Stimulated activated CD8-positive, alpha-beta memory T cell treated with anti-CD3 and anti-CD28 coated beads, Interleukin-4, amount 100 ng/mL, for 4 hours (primary cell): ENCODE measurements around the gene PPP1R14C.

ENCODE experiments used
- DNase-seq, 2 donors: peaks; one replicate each; pipeline ENCODE4 v3.0.0-alpha.2; 2020; ENCODE audit warnings: low read depth in 2 of 2, low spot score in 1 of 2

PPP1R14C gene

GRCh38 chr6:150245148-150245935, 102.5 kb downstream of the PPP1R14C start:
- no peak for DNase-seq

GRCh38 chr6:150247803-150248202, 105.0 kb downstream of the PPP1R14C start:
- DNase-seq: no peak

GRCh38 chr6:150248300-150248699, 105.5 kb downstream of the PPP1R14C start:
- DNase-seq: no peak

GRCh38 chr6:150249261-150249660, 106.4 kb downstream of the PPP1R14C start:
- DNase-seq: no peak

GRCh38 chr6:150250826-150251225, 108.0 kb downstream of the PPP1R14C start:
- DNase-seq: no peak

- DNase-seq: no peak
Measured at GRCh38 chr6:150251566-150252186, 108.8 kb downstream of the PPP1R14C start.

GRCh38 chr6:150252714-150253444, 110.0 kb downstream of the PPP1R14C start:
- no peak for DNase-seq

- DNase-seq: no peak
Measured at GRCh38 chr6:150253489-150253888, 110.6 kb downstream of the PPP1R14C start.

- DNase-seq: no peak
Measured at GRCh38 chr6:150254770-150255169, 111.9 kb downstream of the PPP1R14C start.

- no peak for DNase-seq
Measured at GRCh38 chr6:150255840-150256239, 113.0 kb downstream of the PPP1R14C start.

DNA sequence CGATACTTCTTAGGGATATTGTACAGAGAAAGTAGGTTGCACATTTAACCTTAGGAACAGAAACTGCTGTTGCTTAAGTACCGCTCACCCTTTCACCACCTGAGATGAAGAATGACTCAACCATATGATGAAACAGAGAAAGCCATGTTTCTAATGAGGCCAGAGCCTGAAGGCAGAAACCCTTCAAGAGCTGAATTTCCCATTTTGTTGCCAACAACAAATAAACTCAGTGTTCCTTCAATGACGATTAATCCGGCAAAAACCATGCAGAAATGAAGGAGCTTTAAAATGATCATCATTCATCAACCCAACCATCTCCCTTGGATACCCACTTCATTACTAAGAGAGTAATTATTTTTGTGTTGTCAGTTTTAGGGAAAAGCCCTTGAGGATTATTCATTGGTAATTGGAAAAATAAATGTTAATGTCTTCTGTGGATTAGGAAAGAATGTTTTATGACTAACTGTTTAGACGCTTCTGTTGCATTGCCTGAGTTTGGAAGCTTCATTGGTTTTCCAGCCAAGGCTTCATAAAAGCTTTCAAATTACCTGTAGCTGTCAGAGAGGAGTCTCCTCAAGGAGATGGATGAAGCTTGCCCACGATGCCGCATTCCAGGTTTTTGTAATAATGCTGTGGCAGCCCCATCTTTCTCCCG, 113.9 kb downstream of the PPP1R14C start:
- DNase-seq: no peak

GRCh38 chr6:150258381-150258780, 115.5 kb downstream of the PPP1R14C start:
- DNase-seq: no peak

- no peak for DNase-seq
Measured at GRCh38 chr6:150260931-150261330, 118.1 kb downstream of the PPP1R14C start.

DNA sequence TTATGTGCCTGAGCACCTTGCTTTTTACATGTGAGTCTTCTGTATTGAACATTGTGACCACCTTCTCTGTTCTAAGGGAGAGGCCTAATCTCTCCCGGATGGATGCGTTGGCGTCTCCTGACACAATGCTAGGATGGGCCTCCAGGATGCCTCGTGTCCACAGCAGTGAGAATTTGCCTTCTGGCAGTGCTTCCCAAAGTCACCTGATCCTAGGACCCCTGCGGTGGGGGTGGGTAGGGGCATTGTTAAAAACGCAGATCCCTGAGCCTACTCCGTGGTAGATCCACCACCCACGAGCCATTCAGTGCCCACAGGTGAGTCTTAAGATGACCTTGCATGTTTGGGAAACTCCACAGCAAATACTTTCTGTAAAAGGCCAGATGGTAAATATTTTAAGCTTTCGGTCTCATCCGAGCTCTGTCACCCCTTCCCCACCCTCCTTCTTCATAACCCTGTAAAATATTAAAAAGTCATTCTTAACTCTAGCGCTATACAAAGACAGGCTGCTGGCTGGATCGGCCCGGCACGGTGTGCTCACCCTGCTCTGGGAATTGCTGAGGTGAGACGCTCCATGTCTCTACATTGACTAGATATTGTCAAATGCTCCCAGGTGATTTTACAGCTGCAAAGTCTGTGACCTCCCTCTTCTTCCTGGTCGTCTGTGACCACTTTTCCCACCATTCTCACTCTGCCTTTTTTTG, 119.3 kb downstream of the PPP1R14C start:
- DNase-seq: no peak

DNA sequence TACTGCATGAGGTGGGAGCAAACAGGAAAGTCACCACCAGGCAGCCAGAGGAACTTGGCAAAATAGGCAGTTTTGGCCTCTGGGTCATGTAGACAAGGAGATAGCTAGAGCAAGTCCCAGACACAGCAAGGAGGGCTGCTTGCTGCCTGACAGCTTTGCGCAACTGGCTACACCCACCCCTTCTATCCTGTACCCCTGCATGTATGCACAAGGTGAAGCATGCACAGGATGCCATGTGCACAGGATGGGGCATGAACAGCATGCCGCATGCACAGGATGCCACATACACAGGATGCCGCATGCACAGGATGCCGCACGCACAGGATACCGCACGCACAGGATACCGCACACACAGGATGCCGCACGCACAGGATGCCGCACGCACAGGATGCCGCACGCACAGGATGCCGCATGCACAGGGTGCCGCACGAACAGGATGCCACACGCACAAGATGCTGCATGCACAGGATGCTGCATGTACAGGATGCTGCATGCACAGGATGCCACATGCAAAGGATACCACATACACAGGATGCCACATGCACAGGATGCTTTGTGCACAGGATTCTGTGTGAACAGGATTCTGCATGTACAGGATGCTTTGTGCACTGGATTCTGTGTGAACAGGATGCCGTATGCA, 121.0 kb downstream of the PPP1R14C start:
- DNase-seq: no peak

GRCh38 chr6:150266309-150266708, 123.5 kb downstream of the PPP1R14C start:
- no peak for DNase-seq

DNA sequence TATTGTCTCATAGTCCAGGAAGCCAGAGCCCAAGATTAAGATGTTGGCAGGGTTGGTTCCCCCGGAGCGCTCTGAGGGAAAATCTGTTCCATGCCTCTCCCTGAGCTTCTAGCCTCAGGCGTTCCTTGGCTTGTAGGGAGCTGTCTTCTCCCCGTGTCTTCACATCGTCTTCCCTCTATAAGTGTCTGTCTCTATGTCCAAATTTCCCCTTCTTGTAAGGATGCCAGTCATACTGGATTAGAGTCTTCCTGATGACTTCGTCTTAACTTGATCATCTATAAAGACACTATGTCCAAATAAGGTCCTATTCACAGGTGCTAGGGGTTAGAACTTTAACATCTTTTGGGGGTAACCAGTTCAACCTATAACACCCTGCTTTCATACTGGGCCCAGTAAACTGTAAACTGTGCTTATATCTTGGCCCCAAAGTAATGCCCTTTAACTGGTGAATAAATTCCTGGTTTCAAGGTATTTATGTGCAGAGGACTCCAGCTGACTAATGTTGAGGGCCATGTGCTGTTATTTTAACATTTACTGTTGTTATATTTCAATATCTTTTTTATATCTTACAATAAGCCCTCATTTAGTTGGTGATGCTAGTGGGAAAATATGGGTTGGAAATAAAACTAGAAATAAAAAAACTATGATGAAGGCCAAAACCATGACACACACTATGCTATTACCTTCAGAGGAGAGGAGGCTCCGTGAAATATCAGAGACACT, 124.3 kb downstream of the PPP1R14C start:
- no peak for DNase-seq

- no peak for DNase-seq
Measured at GRCh38 chr6:150267686-150268561, 125.1 kb downstream of the PPP1R14C start.
